ENCODE measurements around the gene S100A14. TPM values are rescaled to one million over a fixed set of nuclear protein-coding genes. Genes with fewer than 3 reads are reported as not detected.
"Not testable (repeated sequence)": the region's sequence is repeated elsewhere in the genome, so short reads cannot be mapped to it uniquely, and the experiment has no call there.

Gene S100A14
- total and polyA plus RNA-seq, 2 experiments from 2014 or later, result 0.31 to 2.1 TPM

DNA sequence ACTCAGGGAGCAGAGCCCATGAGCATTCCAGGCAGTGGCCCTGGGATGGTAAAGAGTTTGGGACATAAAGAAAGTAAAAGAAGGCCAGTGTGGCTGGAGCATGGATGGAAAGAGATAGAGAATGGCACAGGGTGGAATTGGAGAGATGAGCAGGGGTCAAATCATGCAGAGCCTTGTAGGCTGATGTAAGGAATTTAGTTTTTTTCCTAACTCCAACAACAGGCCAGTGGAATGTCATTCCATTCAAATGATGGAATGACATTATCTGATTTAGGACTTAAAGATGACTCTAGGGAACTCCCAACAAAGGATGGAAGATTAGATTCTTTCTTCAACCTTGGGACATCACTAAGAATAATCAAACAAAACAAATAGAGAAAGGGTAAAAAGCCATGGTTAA lies 37.6 kb downstream of the S100A14 start:
- no peaks in the 10 kb centered on the region for H3K79me2 ChIP-seq (ENCODE audit: insufficient read depth)
- peaks cover 23% of the 10 kb centered on the region for H3K4me1 ChIP-seq (ENCODE audit: insufficient read depth)
- H3K9me3 ChIP-seq (ENCODE audit: low read depth), result no peaks in the 10 kb centered on the region
- H3K27ac ChIP-seq, result peak overlapping the region; percentile 32; the same call in 1 of the 2 replicates
- H3K4me2 ChIP-seq (ENCODE audit: unreplicated experiment), result peak overlapping the region; percentile 34
- peaks cover 24% of the 10 kb centered on the region for H3F3A ChIP-seq (ENCODE audit: insufficient read depth)
- H3K9me2 ChIP-seq (ENCODE audit: insufficient read depth), result no peaks in the 10 kb centered on the region
- H2AFZ ChIP-seq, result 0 out of 2 replicates have a peak overlapping the region, but pooled peaks have one; percentile 3
- DNase-seq, result peak; percentile 50
- H3K27me3 ChIP-seq (replicated peaks; ENCODE audit: insufficient read depth), result no peaks in the 10 kb centered on the region
- H3K36me3 ChIP-seq (ENCODE audit: low read depth), result no peaks in the 10 kb centered on the region
- no peak overlapping the region for H3K9ac ChIP-seq
- H3K4me3 ChIP-seq, result no peak overlapping the region
- no peak for TF ChIP-seq EZH2phosphoT487 (IDR thresholded peaks at IDR 0.05; ENCODE audit: insufficient read depth, low read depth)
- TF ChIP-seq EZH2 (IDR thresholded peaks at IDR 0.05; ENCODE audit: insufficient read depth, poor library complexity, severe bottlenecking), result no peak
- H4K20me1 ChIP-seq (ENCODE audit: insufficient read depth), result no peaks in the 10 kb centered on the region
- in situ Hi-C loops (cut with MboI), result no loop called here

DNA sequence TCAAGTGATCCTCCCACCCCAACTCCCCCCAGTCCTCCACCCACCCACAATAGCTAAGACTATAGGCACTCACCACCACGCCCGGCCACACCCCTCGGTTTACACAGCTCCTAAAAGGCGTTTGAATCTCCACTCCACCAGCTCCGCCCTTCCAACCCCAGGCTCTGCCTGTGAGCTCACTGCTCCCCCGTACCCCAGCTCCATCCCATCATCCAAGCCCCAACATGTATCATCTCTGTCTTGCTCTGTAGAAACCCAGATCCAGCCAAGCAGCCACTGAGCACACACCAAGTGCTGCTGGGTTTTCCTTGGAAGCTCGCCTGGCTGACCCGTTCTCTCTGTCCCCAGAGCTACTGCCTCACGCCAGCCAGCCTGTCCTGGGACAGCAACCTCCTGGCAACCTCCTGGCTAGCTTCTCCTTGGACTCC lies 38.5 kb downstream of the S100A14 start:
- no peak overlapping the region for H3K9ac ChIP-seq
- DNase-seq, result no peak
- WGBS, 2 experiments (ENCODE audit: low coverage in 1 of 2, low lambda C conversion rate in 2 of 2, missing lambda C conversion rate in 2 of 2), result 66 to 71% methylated on average over 9 of the region's 9 CpGs

DNA sequence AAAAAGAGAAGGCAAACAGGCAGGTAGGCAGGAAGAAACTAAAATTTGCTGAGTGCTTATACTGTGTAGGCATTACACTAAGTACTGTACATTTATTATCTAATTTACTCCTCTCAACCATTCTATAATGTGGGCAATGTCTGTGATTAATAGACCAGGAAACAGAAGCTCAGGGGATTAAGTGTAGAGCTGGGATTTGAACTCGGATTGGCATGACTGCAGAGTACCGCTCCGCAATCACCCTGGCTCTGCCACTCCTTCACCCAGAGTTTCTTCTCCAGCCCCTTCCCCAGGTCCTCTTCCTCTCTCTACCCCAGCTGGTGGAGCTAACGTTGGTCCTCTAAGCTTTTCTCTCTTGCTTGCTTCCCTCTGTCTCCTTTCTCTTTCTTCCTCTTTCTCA lies 39.0 kb downstream of the S100A14 start:
- Histone ChIP-seq H3K4me1 (ENCODE audit: insufficient read depth) (peaks cover 32% of the 10 kb centered on the region), H4K20me1 (ENCODE audit: insufficient read depth) (no peaks in the 10 kb centered on the region), H3K27me3 (replicated peaks; ENCODE audit: insufficient read depth) (no peaks in the 10 kb centered on the region), H3K9me2 (ENCODE audit: insufficient read depth) (no peaks in the 10 kb centered on the region), H3K36me3 (ENCODE audit: low read depth) (no peaks in the 10 kb centered on the region), H3K9ac (no peak overlapping the region), H2AFZ (no peak overlapping the region), H3K4me3 (no peak overlapping the region), H3K79me2 (ENCODE audit: insufficient read depth) (no peaks in the 10 kb centered on the region), H3K4me2 (ENCODE audit: unreplicated experiment) (no peak overlapping the region), H3K27ac (no peak overlapping the region), H3K9me3 (ENCODE audit: low read depth) (no peaks in the 10 kb centered on the region), H3F3A (ENCODE audit: insufficient read depth) (peaks cover 33% of the 10 kb centered on the region)
- in situ Hi-C loops (cut with MboI), result no loop called here
- no peak for TF ChIP-seq EZH2 (IDR thresholded peaks at IDR 0.05; ENCODE audit: insufficient read depth, poor library complexity, severe bottlenecking)
- no peak for TF ChIP-seq EZH2phosphoT487 (IDR thresholded peaks at IDR 0.05; ENCODE audit: insufficient read depth, low read depth)
- DNase-seq, result no peak
- 95 to 97% methylated on average over 4 of the region's 4 CpGs for WGBS, 2 experiments (ENCODE audit: low coverage in 1 of 2, low lambda C conversion rate in 2 of 2, missing lambda C conversion rate in 2 of 2)

More for the DNA sequence above, 38.5 kb downstream of the S100A14 start:
- H4K20me1 ChIP-seq (ENCODE audit: insufficient read depth), result no peaks in the 10 kb centered on the region
- no peaks in the 10 kb centered on the region for H3K79me2 ChIP-seq (ENCODE audit: insufficient read depth)
- H3K4me3 ChIP-seq, result no peak overlapping the region
- no peak overlapping the region for H3K27ac ChIP-seq
- no peaks in the 10 kb centered on the region for H3K27me3 ChIP-seq (replicated peaks; ENCODE audit: insufficient read depth)
- H3K4me1 ChIP-seq (ENCODE audit: insufficient read depth), result peaks cover 30% of the 10 kb centered on the region
- in situ Hi-C loops (cut with MboI), result no loop called here
- TF ChIP-seq EZH2phosphoT487 (IDR thresholded peaks at IDR 0.05; ENCODE audit: insufficient read depth, low read depth), result no peak
- H3K36me3 ChIP-seq (ENCODE audit: low read depth), result no peaks in the 10 kb centered on the region
- no peaks in the 10 kb centered on the region for H3K9me3 ChIP-seq (ENCODE audit: low read depth)
- H2AFZ ChIP-seq, result no peak overlapping the region
- peak overlapping the region; percentile 34 for H3K4me2 ChIP-seq (ENCODE audit: unreplicated experiment)
- H3F3A ChIP-seq (ENCODE audit: insufficient read depth), result peaks cover 31% of the 10 kb centered on the region
- H3K9me2 ChIP-seq (ENCODE audit: insufficient read depth), result no peaks in the 10 kb centered on the region

DNA sequence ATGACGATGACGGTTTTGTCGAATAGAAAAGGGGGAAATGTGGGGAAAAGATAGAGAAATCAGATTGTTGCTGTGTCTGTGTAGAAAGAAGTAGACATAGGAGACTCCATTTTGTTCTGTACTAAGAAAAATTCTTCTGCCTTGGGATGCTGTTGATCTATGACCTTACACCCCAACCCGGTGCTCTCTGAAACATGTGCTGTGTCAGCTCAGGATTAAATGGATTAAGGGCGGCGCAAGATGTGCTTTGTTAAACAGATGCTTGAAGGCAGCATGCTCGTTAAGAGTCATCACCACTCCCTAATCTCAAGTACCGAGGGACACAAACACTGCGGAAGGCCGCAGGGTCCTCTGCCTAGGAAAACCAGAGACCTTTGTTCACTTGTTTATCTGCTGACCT lies 40.6 kb downstream of the S100A14 start:
- H3K9me3 ChIP-seq (ENCODE audit: low read depth); in situ Hi-C loops (cut with MboI): not testable (repeated sequence)

DNA sequence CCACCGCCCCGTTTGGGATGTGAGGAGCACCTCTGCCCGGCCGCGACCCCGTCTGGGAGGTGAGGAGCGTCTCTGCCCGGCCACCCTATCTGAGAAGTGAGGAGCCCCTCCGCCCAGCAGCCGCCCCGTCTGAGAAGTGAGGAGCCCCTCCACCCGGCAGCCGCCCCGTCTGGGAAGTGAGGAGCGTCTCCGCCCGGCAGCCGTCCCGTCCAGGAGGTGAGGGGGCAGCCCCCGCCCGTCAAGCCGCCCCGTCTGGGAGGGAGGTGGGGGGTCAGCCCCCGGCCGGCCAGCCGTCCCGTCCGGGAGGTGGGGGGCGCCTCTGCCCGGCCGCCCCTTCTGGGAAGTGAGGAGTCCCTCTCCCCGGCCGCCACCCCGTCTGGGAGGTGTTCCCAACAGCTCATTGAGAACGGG lies 41.0 kb downstream of the S100A14 start:
- DNase-seq; H3K4me2 ChIP-seq (ENCODE audit: unreplicated experiment); H3K36me3 ChIP-seq (ENCODE audit: low read depth); H3K27me3 ChIP-seq (replicated peaks; ENCODE audit: insufficient read depth); H3K27ac ChIP-seq; H3K79me2 ChIP-seq (ENCODE audit: insufficient read depth); H3K4me3 ChIP-seq; H2AFZ ChIP-seq; H4K20me1 ChIP-seq (ENCODE audit: insufficient read depth); H3K9me3 ChIP-seq (ENCODE audit: low read depth); in situ Hi-C loops (cut with MboI); H3K9me2 ChIP-seq (ENCODE audit: insufficient read depth); H3K9ac ChIP-seq: not testable (repeated sequence)
- 93 to 100% methylated on average over 1 to 35 of the region's 35 CpGs for WGBS, 2 experiments (ENCODE audit: low coverage in 1 of 2, low lambda C conversion rate in 2 of 2, missing lambda C conversion rate in 2 of 2)
- H3F3A ChIP-seq (ENCODE audit: insufficient read depth), result peaks cover 42% of the 10 kb centered on the region
- H3K4me1 ChIP-seq (ENCODE audit: insufficient read depth), result peaks cover 39% of the 10 kb centered on the region

More for the DNA sequence above, 40.6 kb downstream of the S100A14 start:
- H3K9ac ChIP-seq; H3K9me2 ChIP-seq (ENCODE audit: insufficient read depth); H3K4me3 ChIP-seq; H2AFZ ChIP-seq; H3K36me3 ChIP-seq (ENCODE audit: low read depth); H3K27me3 ChIP-seq (replicated peaks; ENCODE audit: insufficient read depth); H3K79me2 ChIP-seq (ENCODE audit: insufficient read depth); H4K20me1 ChIP-seq (ENCODE audit: insufficient read depth); DNase-seq; H3K4me2 ChIP-seq (ENCODE audit: unreplicated experiment); H3K27ac ChIP-seq: not testable (repeated sequence)
- peaks cover 42% of the 10 kb centered on the region for H3F3A ChIP-seq (ENCODE audit: insufficient read depth)
- H3K4me1 ChIP-seq (ENCODE audit: insufficient read depth), result peaks cover 39% of the 10 kb centered on the region
- WGBS, 2 experiments (ENCODE audit: low coverage in 1 of 2, low lambda C conversion rate in 2 of 2, missing lambda C conversion rate in 2 of 2), result 92 to 96% methylated on average over 9 to 10 of the region's 10 CpGs

Data from GM23248 (cell line).